Stimulated activated CD4-positive, alpha-beta T cell treated with anti-CD3 and anti-CD28 coated beads, Interleukin-4, amount 100 ng/mL, for 1 hour (primary cell): ENCODE results near the gene SRGAP2.
"Not testable (repeated sequence)": the region's sequence is repeated elsewhere in the genome, so short reads cannot be mapped to it uniquely, and the experiment has no call there.

Source experiments
- DNase-seq: peaks from one replicate; pipeline ENCODE4 v3.0.0-alpha.2; 2020

The SRGAP2 gene

DNA sequence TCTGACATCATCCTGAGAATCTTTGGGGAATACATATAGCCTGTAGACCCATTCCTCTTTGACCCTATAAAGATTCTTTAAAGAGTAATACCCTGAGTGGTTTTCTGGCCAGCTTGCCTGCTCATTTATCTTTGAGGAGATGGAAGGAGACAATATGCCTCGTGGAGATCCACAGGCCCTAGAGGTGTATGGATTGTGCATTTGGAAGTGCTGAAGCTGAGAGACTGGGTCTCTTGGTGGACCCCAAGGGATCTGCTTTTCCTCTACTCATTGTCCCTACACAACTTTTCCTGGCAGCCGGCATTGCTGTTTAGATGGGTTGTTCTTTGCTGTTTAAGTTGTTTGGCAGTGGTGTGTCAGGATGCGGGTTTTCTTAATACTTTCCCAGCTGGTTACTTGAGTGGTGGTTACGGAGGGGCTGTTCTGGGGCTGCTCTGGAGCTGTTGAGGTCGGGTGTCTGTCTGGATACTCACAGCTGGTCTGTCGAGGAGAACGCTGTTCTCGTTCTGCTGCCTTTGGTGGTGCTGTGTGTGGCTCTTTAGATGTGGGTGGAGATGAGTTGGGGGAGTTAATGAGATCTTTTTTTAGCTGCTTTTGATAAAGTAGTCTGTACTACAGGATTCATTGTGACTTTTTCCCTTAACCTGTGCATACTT is 49.5 kb downstream of the SRGAP2 start:
- not testable (repeated sequence) for DNase-seq
